ENCODE data around the gene ZBTB7C.

Gene ZBTB7C

DNA sequence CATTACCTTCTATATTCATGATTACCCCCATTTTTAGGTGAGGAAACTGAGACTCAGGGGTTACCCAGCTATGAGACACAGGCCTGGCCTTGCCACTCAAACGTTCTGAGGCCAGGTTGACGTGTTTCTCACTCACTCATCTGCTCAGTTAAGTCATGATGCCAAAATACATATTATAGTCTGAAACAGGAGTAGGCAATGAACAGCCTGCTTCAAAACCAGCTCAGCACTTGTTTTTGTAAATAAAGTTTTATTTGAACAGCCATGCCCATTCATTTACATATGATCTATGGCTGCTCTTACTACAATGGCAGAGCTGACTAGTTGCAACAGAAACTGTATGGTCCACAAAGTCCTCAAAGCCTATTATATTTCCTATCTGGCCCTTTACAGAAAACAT lies 404.6 kb downstream of the ZBTB7C start:
- Histone ChIP-seq H3K4me3 (ENCODE audit: insufficient read length, low read depth) (no peak overlapping the region), H3K36me3 (ENCODE audit: insufficient read depth, insufficient read length, low read length) (no peaks in the 10 kb centered on the region), H3K4me1 (ENCODE audit: insufficient read depth, insufficient read length) (peaks cover 11% of the 10 kb centered on the region), H3K9me3 (ENCODE audit: insufficient read depth, low read length) (peaks cover 4% of the 10 kb centered on the region; the same call in 1 of the 2 replicates), H3K27me3 (ENCODE audit: insufficient read depth, insufficient read length) (peaks cover 9% of the 10 kb centered on the region), H3K9ac (ENCODE audit: insufficient read length, low read depth) (no peak overlapping the region)
- DNase-seq (ENCODE audit: low read depth, low spot score), result no peak
- TF ChIP-seq ZNF274 (IDR thresholded peaks at IDR 0.05; ENCODE audit: low read depth, low read length) (no peak), SUZ12 (IDR thresholded peaks at IDR 0.05; ENCODE audit: extremely low read depth, insufficient read depth, insufficient read length) (no peak), YY1 (IDR thresholded peaks at IDR 0.05; ENCODE audit: insufficient read depth, insufficient read length) (no peak)

- Histone ChIP-seq H3K4me3 (ENCODE audit: insufficient read length, low read depth) (no peak overlapping the region), H3K9me3 (ENCODE audit: insufficient read depth, low read length) (peaks cover 4% of the 10 kb centered on the region; the same call in 1 of the 2 replicates), H3K27me3 (ENCODE audit: insufficient read depth, insufficient read length) (peaks cover 9% of the 10 kb centered on the region), H3K4me1 (ENCODE audit: insufficient read depth, insufficient read length) (peaks cover 10% of the 10 kb centered on the region), H3K36me3 (ENCODE audit: insufficient read depth, insufficient read length, low read length) (no peaks in the 10 kb centered on the region), H3K9ac (ENCODE audit: insufficient read length, low read depth) (no peak overlapping the region)
- DNase-seq (ENCODE audit: low read depth, low spot score), result no peak
- TF ChIP-seq SUZ12 (IDR thresholded peaks at IDR 0.05; ENCODE audit: extremely low read depth, insufficient read depth, insufficient read length) (no peak), ZNF274 (IDR thresholded peaks at IDR 0.05; ENCODE audit: low read depth, low read length) (no peak), YY1 (IDR thresholded peaks at IDR 0.05; ENCODE audit: insufficient read depth, insufficient read length) (no peak)
These were observed 405.5 kb downstream of the ZBTB7C start for GRCh38 chr18:48003426-48004349.

DNA sequence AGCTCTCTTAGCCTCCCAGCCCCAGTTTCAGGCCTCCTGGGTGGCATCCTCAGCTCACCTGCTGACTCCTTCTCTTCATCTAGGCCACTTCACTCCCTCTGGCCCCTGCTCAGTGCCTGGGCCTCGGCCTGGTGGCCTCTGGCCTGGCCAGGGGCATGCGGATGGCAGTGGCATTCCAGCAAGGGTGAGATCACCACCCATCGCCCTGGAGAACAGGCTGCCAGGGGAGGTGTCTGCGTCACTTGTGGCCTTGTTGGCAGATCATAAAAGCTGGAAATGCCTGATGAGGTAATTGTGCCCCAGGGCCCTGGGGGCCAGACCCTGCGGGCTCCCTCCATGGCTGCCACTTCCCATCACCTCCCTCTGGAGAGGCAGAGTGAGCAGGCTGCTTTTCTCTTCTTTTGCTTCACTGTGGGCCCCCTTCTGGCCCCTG lies 406.2 kb downstream of the ZBTB7C start:
- DNase-seq (ENCODE audit: low read depth, low spot score), result no peak
- Histone ChIP-seq H3K36me3 (ENCODE audit: insufficient read depth, insufficient read length, low read length) (no peaks in the 10 kb centered on the region), H3K27me3 (ENCODE audit: insufficient read depth, insufficient read length) (peaks cover 9% of the 10 kb centered on the region), H3K4me3 (ENCODE audit: insufficient read length, low read depth) (no peak overlapping the region), H3K9me3 (ENCODE audit: insufficient read depth, low read length) (peaks cover 4% of the 10 kb centered on the region; the same call in 1 of the 2 replicates), H3K9ac (ENCODE audit: insufficient read length, low read depth) (no peak overlapping the region), H3K4me1 (ENCODE audit: insufficient read depth, insufficient read length) (peaks cover 10% of the 10 kb centered on the region)
- TF ChIP-seq ZNF274 (IDR thresholded peaks at IDR 0.05; ENCODE audit: low read depth, low read length) (no peak), YY1 (IDR thresholded peaks at IDR 0.05; ENCODE audit: insufficient read depth, insufficient read length) (no peak), SUZ12 (IDR thresholded peaks at IDR 0.05; ENCODE audit: extremely low read depth, insufficient read depth, insufficient read length) (no peak)

DNA sequence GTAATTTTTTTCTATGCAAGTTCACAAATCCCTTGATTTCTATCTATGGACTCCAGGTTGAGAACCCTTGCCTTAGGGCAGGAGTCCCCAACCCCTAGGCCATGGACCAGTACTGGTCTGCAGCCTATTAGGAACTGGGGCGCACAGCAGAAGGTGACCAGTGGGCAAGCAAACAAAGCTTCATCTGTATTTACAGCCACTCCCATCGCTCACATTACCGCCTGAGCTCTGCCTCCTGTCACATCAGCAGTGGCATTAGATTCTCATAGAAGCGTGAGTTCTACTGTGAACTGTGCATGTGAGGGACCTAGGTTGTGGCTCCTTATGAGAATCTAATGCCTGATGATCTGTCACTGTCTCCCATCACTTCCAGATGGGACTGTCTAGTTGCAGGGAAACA lies 408.5 kb downstream of the ZBTB7C start:
- no peak for TF ChIP-seq SUZ12 (IDR thresholded peaks at IDR 0.05; ENCODE audit: extremely low read depth, insufficient read depth, insufficient read length)
- TF ChIP-seq ZNF274 (IDR thresholded peaks at IDR 0.05; ENCODE audit: low read depth, low read length), result no peak
- TF ChIP-seq YY1 (IDR thresholded peaks at IDR 0.05; ENCODE audit: insufficient read depth, insufficient read length), result no peak
- Histone ChIP-seq H3K36me3 (ENCODE audit: insufficient read depth, insufficient read length, low read length) (no peaks in the 10 kb centered on the region), H3K9ac (ENCODE audit: insufficient read length, low read depth) (no peak overlapping the region), H3K4me1 (ENCODE audit: insufficient read depth, insufficient read length) (peaks cover 8% of the 10 kb centered on the region), H3K9me3 (ENCODE audit: insufficient read depth, low read length) (peaks cover 15% of the 10 kb centered on the region; the same call in 1 of the 2 replicates), H3K4me3 (ENCODE audit: insufficient read length, low read depth) (no peak overlapping the region), H3K27me3 (ENCODE audit: insufficient read depth, insufficient read length) (no peaks in the 10 kb centered on the region)
- DNase-seq (ENCODE audit: low read depth, low spot score), result no peak

- H3K36me3 ChIP-seq (ENCODE audit: insufficient read depth, insufficient read length, low read length), result no peaks in the 10 kb centered on the region
- peaks cover 8% of the 10 kb centered on the region for H3K4me1 ChIP-seq (ENCODE audit: insufficient read depth, insufficient read length)
- H3K27me3 ChIP-seq (ENCODE audit: insufficient read depth, insufficient read length), result no peaks in the 10 kb centered on the region
- no peak for DNase-seq (ENCODE audit: low read depth, low spot score)
- TF ChIP-seq YY1 (IDR thresholded peaks at IDR 0.05; ENCODE audit: insufficient read depth, insufficient read length), result no peak
- TF ChIP-seq ZNF274 (IDR thresholded peaks at IDR 0.05; ENCODE audit: low read depth, low read length), result no peak
- no peak for TF ChIP-seq SUZ12 (IDR thresholded peaks at IDR 0.05; ENCODE audit: extremely low read depth, insufficient read depth, insufficient read length)
- no peak overlapping the region for H3K9ac ChIP-seq (ENCODE audit: insufficient read length, low read depth)
- no peak overlapping the region for H3K4me3 ChIP-seq (ENCODE audit: insufficient read length, low read depth)
- H3K9me3 ChIP-seq (ENCODE audit: insufficient read depth, low read length), result peaks cover 15% of the 10 kb centered on the region; the same call in 1 of the 2 replicates
These were observed 409.4 kb downstream of the ZBTB7C start for GRCh38 chr18:47999801-48000248.

DNA sequence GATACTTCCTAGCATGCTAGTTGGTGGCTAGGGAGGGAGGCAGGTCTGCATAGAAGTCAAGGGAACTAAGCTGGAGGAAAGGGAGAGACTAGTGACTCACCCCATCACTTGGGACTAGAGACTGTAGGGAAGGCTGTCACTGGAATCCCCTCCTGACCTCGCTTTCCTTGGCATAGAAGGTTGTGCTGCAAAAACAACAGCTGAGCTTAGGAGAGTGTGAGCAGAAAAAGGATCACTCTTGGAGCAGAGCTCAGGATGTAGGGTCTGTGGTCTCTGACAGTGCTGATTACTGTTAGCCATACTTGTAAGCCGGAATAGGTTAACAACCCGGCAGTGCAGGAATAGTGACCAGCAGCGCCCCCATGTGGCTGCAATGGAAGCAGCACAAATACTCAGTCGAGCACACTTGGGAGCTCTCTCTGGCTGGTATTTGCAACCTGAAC lies 411.8 kb downstream of the ZBTB7C start:
- no peaks in the 10 kb centered on the region for H3K4me1 ChIP-seq (ENCODE audit: insufficient read depth, insufficient read length)
- no peaks in the 10 kb centered on the region for H3K36me3 ChIP-seq (ENCODE audit: insufficient read depth, insufficient read length, low read length)
- no peak for TF ChIP-seq ZNF274 (IDR thresholded peaks at IDR 0.05; ENCODE audit: low read depth, low read length)
- TF ChIP-seq YY1 (IDR thresholded peaks at IDR 0.05; ENCODE audit: insufficient read depth, insufficient read length), result no peak
- TF ChIP-seq SUZ12 (IDR thresholded peaks at IDR 0.05; ENCODE audit: extremely low read depth, insufficient read depth, insufficient read length), result no peak
- H3K9ac ChIP-seq (ENCODE audit: insufficient read length, low read depth), result no peak overlapping the region
- no peak overlapping the region for H3K4me3 ChIP-seq (ENCODE audit: insufficient read length, low read depth)
- H3K27me3 ChIP-seq (ENCODE audit: insufficient read depth, insufficient read length), result no peaks in the 10 kb centered on the region
- DNase-seq (ENCODE audit: low read depth, low spot score), result peak; percentile 38
- H3K9me3 ChIP-seq (ENCODE audit: insufficient read depth, low read length), result peaks cover 25% of the 10 kb centered on the region; the same call in 1 of the 2 replicates

- H3K9ac ChIP-seq (ENCODE audit: insufficient read length, low read depth), result no peak overlapping the region
- no peaks in the 10 kb centered on the region for H3K4me1 ChIP-seq (ENCODE audit: insufficient read depth, insufficient read length)
- no peak for DNase-seq (ENCODE audit: low read depth, low spot score)
These were observed 413.1 kb downstream of the ZBTB7C start for GRCh38 chr18:47996091-47996541.

More at GRCh38 chr18:47996091-47996541, 413.1 kb downstream of the ZBTB7C start:
- Histone ChIP-seq H3K36me3 (ENCODE audit: insufficient read depth, insufficient read length, low read length) (no peaks in the 10 kb centered on the region), H3K4me3 (ENCODE audit: insufficient read length, low read depth) (no peak overlapping the region), H3K9me3 (ENCODE audit: insufficient read depth, low read length) (peaks cover 25% of the 10 kb centered on the region; the same call in 1 of the 2 replicates), H3K27me3 (ENCODE audit: insufficient read depth, insufficient read length) (no peaks in the 10 kb centered on the region)
- TF ChIP-seq SUZ12 (IDR thresholded peaks at IDR 0.05; ENCODE audit: extremely low read depth, insufficient read depth, insufficient read length), result no peak
- no peak for TF ChIP-seq YY1 (IDR thresholded peaks at IDR 0.05; ENCODE audit: insufficient read depth, insufficient read length)
- TF ChIP-seq ZNF274 (IDR thresholded peaks at IDR 0.05; ENCODE audit: low read depth, low read length), result no peak

All from NT2/D1 (cell line).